ENCODE results near the gene CAPN11. TPM values are rescaled to one million over a fixed set of nuclear protein-coding genes. Genes with fewer than 3 reads are reported as not detected.

The CAPN11 gene
- total RNA-seq (under 1 TPM in 1 of 4 donors, not detected in 3; 0.82 TPM), polyA plus RNA-seq (1 to 10 TPM in 1 of 3 donors, under 1 TPM in 2; 0.41 to 1.6 (median 0.60) TPM)

- intact Hi-C loops (cut with DNase I) = no loop called here
- Histone ChIP-seq H3K4me1 (no peaks in the 10 kb centered on the region), H3K9me3 (no peaks in the 10 kb centered on the region), H3K27ac (no peak within 1 kb of the TSS), H3K4me3 (no peak within 1 kb of the TSS), H3K36me3 (no peaks in the 10 kb centered on the region), H3K27me3 (peaks cover 0 to 4% (median 0%) of the 10 kb centered on the region in 3 donors)
- DNase-seq = no peak
- 88 to 91% methylated on average over 5 of the region's 5 CpGs for WGBS, 2 donors
- TF ChIP-seq POLR2A (IDR thresholded peaks at IDR 0.05) (no peak), POLR2AphosphoS5 (IDR thresholded peaks at IDR 0.05) (no peak), EP300 (IDR thresholded peaks at IDR 0.05) (no peak)
- TF ChIP-seq, protein P1, sequence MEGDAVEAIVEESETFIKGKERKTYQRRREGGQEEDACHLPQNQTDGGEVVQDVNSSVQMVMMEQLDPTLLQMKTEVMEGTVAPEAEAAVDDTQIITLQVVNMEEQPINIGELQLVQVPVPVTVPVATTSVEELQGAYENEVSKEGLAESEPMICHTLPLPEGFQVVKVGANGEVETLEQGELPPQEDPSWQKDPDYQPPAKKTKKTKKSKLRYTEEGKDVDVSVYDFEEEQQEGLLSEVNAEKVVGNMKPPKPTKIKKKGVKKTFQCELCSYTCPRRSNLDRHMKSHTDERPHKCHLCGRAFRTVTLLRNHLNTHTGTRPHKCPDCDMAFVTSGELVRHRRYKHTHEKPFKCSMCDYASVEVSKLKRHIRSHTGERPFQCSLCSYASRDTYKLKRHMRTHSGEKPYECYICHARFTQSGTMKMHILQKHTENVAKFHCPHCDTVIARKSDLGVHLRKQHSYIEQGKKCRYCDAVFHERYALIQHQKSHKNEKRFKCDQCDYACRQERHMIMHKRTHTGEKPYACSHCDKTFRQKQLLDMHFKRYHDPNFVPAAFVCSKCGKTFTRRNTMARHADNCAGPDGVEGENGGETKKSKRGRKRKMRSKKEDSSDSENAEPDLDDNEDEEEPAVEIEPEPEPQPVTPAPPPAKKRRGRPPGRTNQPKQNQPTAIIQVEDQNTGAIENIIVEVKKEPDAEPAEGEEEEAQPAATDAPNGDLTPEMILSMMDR (IDR thresholded peaks at IDR 0.05) = no peak
These were observed at the start of gene CAPN11 for GRCh38 chr6:44158770-44159228. Gene CAPN11 (plus strand): TSS chr6:44158820. CDS start chr6:44158849, 29 bp downstream.

- DNase-seq = no peak
- Histone ChIP-seq H3K4me1 (peaks cover 0 to 16% (median 0%) of the 10 kb centered on the region in 4 donors), H3K9me3 (no peaks in the 10 kb centered on the region), H3K4me3 (no peak overlapping the region), H3K27me3 (no peaks in the 10 kb centered on the region), H3K27ac (no peak overlapping the region), H3K36me3 (peaks cover 6 to 84% (median 25%) of the 10 kb centered on the region in 4 donors)
- 94 to 96% methylated on average over 10 of the region's 10 CpGs for WGBS, 2 donors
- TF ChIP-seq POLR2A (IDR thresholded peaks at IDR 0.05) (no peak), EP300 (IDR thresholded peaks at IDR 0.05) (no peak), POLR2AphosphoS5 (IDR thresholded peaks at IDR 0.05) (no peak)
- TF ChIP-seq, protein P1 (IDR thresholded peaks at IDR 0.05) = no peak
- intact Hi-C loops (cut with DNase I) = no loop called here
These were observed 49.4 kb upstream of the CAPN11 start for GRCh38 chr6:44109212-44109611.

DNA sequence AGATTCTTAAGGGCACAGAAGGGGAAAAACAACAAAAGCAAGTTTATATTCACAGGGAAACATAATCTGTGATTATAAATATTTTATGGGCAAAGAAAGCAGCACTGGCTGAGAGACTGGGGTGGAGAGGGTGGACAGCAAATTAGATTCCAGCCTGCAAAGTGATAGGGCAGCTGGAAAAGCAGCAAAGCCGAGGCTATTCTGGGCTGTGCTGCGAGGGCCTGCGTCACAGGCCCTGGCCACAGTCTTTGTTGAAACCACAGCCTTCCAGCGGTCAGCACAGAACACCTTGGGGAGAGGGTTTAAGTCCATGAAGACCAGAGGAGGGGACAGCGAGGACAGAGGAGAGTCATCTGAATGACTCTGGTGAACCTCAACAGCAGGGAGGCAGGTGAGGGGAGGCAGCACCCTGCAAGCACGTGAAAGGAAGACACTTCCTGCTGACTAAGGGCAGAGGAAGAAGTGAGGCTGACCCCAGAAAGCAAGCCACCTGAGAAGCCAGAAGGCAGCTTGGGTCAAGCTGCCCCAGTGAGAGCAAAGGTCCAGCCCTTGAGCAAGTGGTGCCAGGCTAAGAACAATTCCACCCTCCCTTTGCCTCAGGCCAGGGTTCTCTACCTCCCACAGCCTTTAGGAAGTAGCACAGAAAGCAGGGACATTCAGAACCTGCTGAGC lies 48.5 kb upstream of the CAPN11 start:
- 88% methylated on average over 6 of the region's 6 CpGs for WGBS, 2 donors
- Histone ChIP-seq H3K4me3 (no peak overlapping the region), H3K4me1 (peaks cover 0 to 14% (median 0%) of the 10 kb centered on the region in 4 donors), H3K27me3 (no peaks in the 10 kb centered on the region), H3K36me3 (peaks cover 6 to 86% (median 24%) of the 10 kb centered on the region in 4 donors), H3K27ac (peak overlapping the region in 1 of 4 donors; percentile 22), H3K9me3 (no peaks in the 10 kb centered on the region)
- DNase-seq = no peak
- TF ChIP-seq POLR2AphosphoS5 (IDR thresholded peaks at IDR 0.05) (no peak), POLR2A (IDR thresholded peaks at IDR 0.05) (no peak), EP300 (IDR thresholded peaks at IDR 0.05) (no peak)
- TF ChIP-seq, protein P1 (IDR thresholded peaks at IDR 0.05) = no peak
- intact Hi-C loops (cut with DNase I) = no loop called here

- TF ChIP-seq, protein P1 (IDR thresholded peaks at IDR 0.05) = no peak
- TF ChIP-seq POLR2AphosphoS5 (IDR thresholded peaks at IDR 0.05) = no peak
- TF ChIP-seq EP300 (IDR thresholded peaks at IDR 0.05) = no peak
- no peak for TF ChIP-seq POLR2A (IDR thresholded peaks at IDR 0.05)
- Histone ChIP-seq H3K27ac (no peak overlapping the region), H3K27me3 (no peaks in the 10 kb centered on the region), H3K4me1 (peaks cover 0 to 14% (median 2%) of the 10 kb centered on the region in 4 donors), H3K9me3 (no peaks in the 10 kb centered on the region), H3K4me3 (no peak overlapping the region), H3K36me3 (peaks cover 6 to 90% (median 24%) of the 10 kb centered on the region in 4 donors)
- WGBS, 2 donors = 96 to 98% methylated on average over 3 of the region's 3 CpGs
- intact Hi-C loops (cut with DNase I) = no loop called here
- no peak for DNase-seq
These were observed 47.7 kb upstream of the CAPN11 start for GRCh38 chr6:44110966-44111365.
